ENCODE measurements around the gene DIP2C.

DIP2C gene

GRCh38 chr10:384538-385305 is 304.7 kb downstream of the DIP2C start:
- DNase-seq (ENCODE audit: insufficient read length) (no peak), FAIRE-seq (no peak)
- TF ChIP-seq TAF1 (IDR thresholded peaks at IDR 0.05; ENCODE audit: borderline replicate concordance, low read depth, low read length), result no peak
- no peak for TF ChIP-seq POLR2A (IDR thresholded peaks at IDR 0.05; ENCODE audit: low read depth, low read length)
- TF ChIP-seq POLR2AphosphoS5 (IDR thresholded peaks at IDR 0.05; ENCODE audit: low read depth, low read length), result no peak

- TF ChIP-seq POLR2A (IDR thresholded peaks at IDR 0.05; ENCODE audit: low read depth, low read length) (no peak), TAF1 (IDR thresholded peaks at IDR 0.05; ENCODE audit: borderline replicate concordance, low read depth, low read length) (no peak), POLR2AphosphoS5 (IDR thresholded peaks at IDR 0.05; ENCODE audit: low read depth, low read length) (no peak)
- FAIRE-seq (no peak), DNase-seq (ENCODE audit: insufficient read length) (no peak)
These were observed 305.9 kb downstream of the DIP2C start for GRCh38 chr10:383519-383918.

GRCh38 chr10:381805-382204 is 307.7 kb downstream of the DIP2C start:
- FAIRE-seq (no peak), DNase-seq (ENCODE audit: insufficient read length) (no peak)
- TF ChIP-seq POLR2AphosphoS5 (IDR thresholded peaks at IDR 0.05; ENCODE audit: low read depth, low read length), result no peak
- TF ChIP-seq TAF1 (IDR thresholded peaks at IDR 0.05; ENCODE audit: borderline replicate concordance, low read depth, low read length), result no peak
- TF ChIP-seq POLR2A (IDR thresholded peaks at IDR 0.05; ENCODE audit: low read depth, low read length), result no peak

- no peak for DNase-seq (ENCODE audit: insufficient read length)
- FAIRE-seq, result no peak
- TF ChIP-seq TAF1 (IDR thresholded peaks at IDR 0.05; ENCODE audit: borderline replicate concordance, low read depth, low read length), result no peak
- no peak for TF ChIP-seq POLR2AphosphoS5 (IDR thresholded peaks at IDR 0.05; ENCODE audit: low read depth, low read length)
- TF ChIP-seq POLR2A (IDR thresholded peaks at IDR 0.05; ENCODE audit: low read depth, low read length), result no peak
These were observed 308.1 kb downstream of the DIP2C start for GRCh38 chr10:381346-381745.

GRCh38 chr10:380313-380940 is 309.0 kb downstream of the DIP2C start:
- TF ChIP-seq TAF1 (IDR thresholded peaks at IDR 0.05; ENCODE audit: borderline replicate concordance, low read depth, low read length) (no peak), POLR2A (IDR thresholded peaks at IDR 0.05; ENCODE audit: low read depth, low read length) (no peak), POLR2AphosphoS5 (IDR thresholded peaks at IDR 0.05; ENCODE audit: low read depth, low read length) (no peak)
- DNase-seq (ENCODE audit: insufficient read length) (no peak), FAIRE-seq (no peak)

GRCh38 chr10:378930-379704 is 310.4 kb downstream of the DIP2C start:
- DNase-seq (ENCODE audit: insufficient read length) (no peak), FAIRE-seq (no peak)
- TF ChIP-seq TAF1 (IDR thresholded peaks at IDR 0.05; ENCODE audit: borderline replicate concordance, low read depth, low read length), result no peak
- no peak for TF ChIP-seq POLR2AphosphoS5 (IDR thresholded peaks at IDR 0.05; ENCODE audit: low read depth, low read length)
- TF ChIP-seq POLR2A (IDR thresholded peaks at IDR 0.05; ENCODE audit: low read depth, low read length), result no peak

- DNase-seq (ENCODE audit: insufficient read length) (no peak), FAIRE-seq (no peak)
- TF ChIP-seq POLR2A (IDR thresholded peaks at IDR 0.05; ENCODE audit: low read depth, low read length) (no peak), TAF1 (IDR thresholded peaks at IDR 0.05; ENCODE audit: borderline replicate concordance, low read depth, low read length) (no peak), POLR2AphosphoS5 (IDR thresholded peaks at IDR 0.05; ENCODE audit: low read depth, low read length) (no peak)
These were observed 311.1 kb downstream of the DIP2C start for GRCh38 chr10:378230-378929.

GRCh38 chr10:377228-377627 is 312.2 kb downstream of the DIP2C start:
- no peak for TF ChIP-seq TAF1 (IDR thresholded peaks at IDR 0.05; ENCODE audit: borderline replicate concordance, low read depth, low read length)
- TF ChIP-seq POLR2A (IDR thresholded peaks at IDR 0.05; ENCODE audit: low read depth, low read length), result no peak
- TF ChIP-seq POLR2AphosphoS5 (IDR thresholded peaks at IDR 0.05; ENCODE audit: low read depth, low read length), result no peak
- FAIRE-seq, result no peak
- no peak for DNase-seq (ENCODE audit: insufficient read length)

GRCh38 chr10:375815-376505 is 313.5 kb downstream of the DIP2C start:
- FAIRE-seq, result no peak
- TF ChIP-seq POLR2A (IDR thresholded peaks at IDR 0.05; ENCODE audit: low read depth, low read length), result no peak
- TF ChIP-seq TAF1 (IDR thresholded peaks at IDR 0.05; ENCODE audit: borderline replicate concordance, low read depth, low read length), result no peak
- DNase-seq (ENCODE audit: insufficient read length), result no peak

- DNase-seq (ENCODE audit: insufficient read length), result no peak
- TF ChIP-seq TAF1 (IDR thresholded peaks at IDR 0.05; ENCODE audit: borderline replicate concordance, low read depth, low read length) (no peak), POLR2A (IDR thresholded peaks at IDR 0.05; ENCODE audit: low read depth, low read length) (no peak), POLR2AphosphoS5 (IDR thresholded peaks at IDR 0.05; ENCODE audit: low read depth, low read length) (no peak)
- no peak for FAIRE-seq
These were observed 315.1 kb downstream of the DIP2C start for GRCh38 chr10:374354-374753.

Data from GM12892 (cell line).